Thyroid gland (tissue), 4 donors: Measurements from ENCODE around the gene MGME1.

Experiments
- POLR2A ChIP-seq, 2 donors: fragments of 450-650 bp; IDR thresholded peaks; one replicate each; pipeline ENCODE4 v1.6.1; 2017; ENCODE audit warnings: antibody characterized with exemption in 2 of 2, mild to moderate bottlenecking in 2 of 2, moderate library complexity in 1 of 2
- TF ChIP-seq, protein P1 (sequence below), 6 experiments: fragments of 200-600 bp in 3 of 6; fragments of 450-650 bp in 3 of 6; sonication (generic) in 3 of 6; IDR thresholded peaks; one replicate each; pipeline ENCODE4 v1.5.1; 2016 to 2019; ENCODE audit warnings: antibody characterized with exemption in 6 of 6, mild to moderate bottlenecking in 2 of 6, inconsistent platforms in 1 of 6, moderate library complexity in 1 of 6

- TF ChIP-seq, protein P1, sequence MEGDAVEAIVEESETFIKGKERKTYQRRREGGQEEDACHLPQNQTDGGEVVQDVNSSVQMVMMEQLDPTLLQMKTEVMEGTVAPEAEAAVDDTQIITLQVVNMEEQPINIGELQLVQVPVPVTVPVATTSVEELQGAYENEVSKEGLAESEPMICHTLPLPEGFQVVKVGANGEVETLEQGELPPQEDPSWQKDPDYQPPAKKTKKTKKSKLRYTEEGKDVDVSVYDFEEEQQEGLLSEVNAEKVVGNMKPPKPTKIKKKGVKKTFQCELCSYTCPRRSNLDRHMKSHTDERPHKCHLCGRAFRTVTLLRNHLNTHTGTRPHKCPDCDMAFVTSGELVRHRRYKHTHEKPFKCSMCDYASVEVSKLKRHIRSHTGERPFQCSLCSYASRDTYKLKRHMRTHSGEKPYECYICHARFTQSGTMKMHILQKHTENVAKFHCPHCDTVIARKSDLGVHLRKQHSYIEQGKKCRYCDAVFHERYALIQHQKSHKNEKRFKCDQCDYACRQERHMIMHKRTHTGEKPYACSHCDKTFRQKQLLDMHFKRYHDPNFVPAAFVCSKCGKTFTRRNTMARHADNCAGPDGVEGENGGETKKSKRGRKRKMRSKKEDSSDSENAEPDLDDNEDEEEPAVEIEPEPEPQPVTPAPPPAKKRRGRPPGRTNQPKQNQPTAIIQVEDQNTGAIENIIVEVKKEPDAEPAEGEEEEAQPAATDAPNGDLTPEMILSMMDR (IDR thresholded peaks at IDR 0.05): no peak
- peak in 1 of 2 donors; percentile 51 for TF ChIP-seq POLR2A (IDR thresholded peaks at IDR 0.05)
Observed at GRCh38 chr20:17969884-17970409, 1.1 kb downstream of the MGME1 start.
